Islet of Langerhans (tissue), 1 donor: ENCODE data around the gene BLTP3A.
"Not testable (repeated sequence)": the region's sequence is repeated elsewhere in the genome, so short reads cannot be mapped to it uniquely, and the experiment has no call there.

Experiments
- FAIRE-seq: peaks from one replicate; lab custom pipeline; 2011; peaks lifted over from hg19 to GRCh38; lab: Jason Lieb, UNC

BLTP3A gene

DNA sequence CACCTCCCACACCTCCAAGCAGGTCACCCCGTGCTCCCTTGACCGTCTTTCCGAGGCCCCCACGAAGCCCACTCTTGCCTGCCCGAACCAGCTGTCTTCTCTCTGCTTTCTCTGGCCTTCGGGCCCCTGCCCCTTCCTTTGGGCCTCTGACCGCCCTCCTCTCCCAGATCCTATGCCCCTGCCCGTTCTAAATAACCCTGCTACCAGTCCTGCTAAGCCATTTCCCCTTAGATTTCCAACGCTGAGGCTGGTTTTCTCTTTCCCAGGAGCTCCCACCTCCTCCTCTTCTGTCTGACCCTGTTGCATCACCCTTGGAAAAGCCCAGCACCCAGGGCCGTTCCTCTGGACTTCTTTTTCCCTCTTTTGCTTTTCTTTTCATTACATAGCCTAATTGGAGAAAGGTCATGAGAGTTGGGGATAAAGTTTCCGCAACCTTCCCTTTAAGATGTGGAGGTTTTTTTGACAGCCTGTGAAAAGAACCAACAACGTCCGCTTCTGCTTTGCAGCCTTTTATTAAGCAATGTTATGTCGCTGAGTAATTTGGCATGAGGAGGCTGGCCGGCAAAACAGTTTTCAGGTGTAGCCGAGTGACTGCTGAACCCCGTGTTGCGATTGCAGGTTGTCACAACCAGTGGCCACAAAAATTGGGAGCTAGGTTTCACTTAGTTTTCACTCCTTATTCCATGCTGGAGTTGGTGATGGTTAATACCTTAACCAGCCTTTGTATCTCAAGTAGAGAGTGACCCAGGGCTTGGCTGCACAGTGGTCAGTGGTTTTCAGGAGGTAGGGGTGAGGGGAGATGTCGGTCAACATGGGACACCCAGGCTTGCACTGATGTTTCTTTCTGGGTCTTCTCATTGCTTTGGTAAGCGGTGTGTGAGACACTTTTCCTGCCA lies 970 bp downstream of the BLTP3A start:
- no peak for FAIRE-seq

DNA sequence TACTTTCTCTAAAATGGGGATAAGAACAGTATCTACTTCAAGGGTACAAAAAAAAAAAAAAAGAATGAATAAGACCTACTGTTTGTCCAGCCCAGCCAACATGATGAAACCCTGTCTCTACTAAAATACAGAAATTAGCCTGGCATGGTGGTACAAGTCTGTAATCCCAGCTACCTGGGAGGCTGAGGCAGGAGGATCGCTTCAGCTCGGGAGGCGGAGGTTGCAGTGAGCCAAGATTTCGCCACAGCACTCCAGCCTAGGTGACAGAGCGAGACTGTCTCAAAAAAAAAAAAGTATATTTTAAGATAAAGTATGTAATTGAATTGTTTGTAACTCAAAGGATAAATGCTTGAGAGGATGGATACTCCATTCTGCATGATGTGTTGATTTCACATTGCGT lies 2.0 kb downstream of the BLTP3A start:
- FAIRE-seq = no peak

DNA sequence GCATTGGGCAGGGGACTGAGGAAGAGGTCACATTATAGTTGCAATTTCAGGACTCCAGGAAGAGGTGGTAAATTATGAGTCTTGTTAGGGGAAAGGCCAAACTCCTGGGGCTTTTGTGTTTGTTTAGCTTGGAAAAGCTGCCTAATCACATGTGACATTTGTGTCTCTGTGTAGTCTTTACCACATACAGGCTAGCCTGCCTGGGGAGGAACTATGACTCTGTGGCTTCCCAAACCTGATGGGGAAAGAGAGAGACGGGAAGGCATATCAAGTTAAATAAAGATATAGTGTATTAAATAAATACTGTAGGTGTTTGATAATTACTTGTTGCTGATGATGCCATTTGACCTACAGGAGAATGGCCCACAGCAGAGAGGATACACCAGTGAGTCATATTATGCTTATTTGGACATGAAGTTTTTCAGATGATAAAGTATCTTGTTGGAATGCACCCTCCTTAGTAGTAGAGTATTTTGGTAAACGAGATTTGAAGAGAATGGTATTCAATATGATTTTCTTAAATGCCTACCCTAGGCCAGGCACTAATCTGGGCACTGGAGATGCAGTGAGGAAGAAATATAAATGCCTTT lies 4.0 kb downstream of the BLTP3A start:
- no peak for FAIRE-seq

DNA sequence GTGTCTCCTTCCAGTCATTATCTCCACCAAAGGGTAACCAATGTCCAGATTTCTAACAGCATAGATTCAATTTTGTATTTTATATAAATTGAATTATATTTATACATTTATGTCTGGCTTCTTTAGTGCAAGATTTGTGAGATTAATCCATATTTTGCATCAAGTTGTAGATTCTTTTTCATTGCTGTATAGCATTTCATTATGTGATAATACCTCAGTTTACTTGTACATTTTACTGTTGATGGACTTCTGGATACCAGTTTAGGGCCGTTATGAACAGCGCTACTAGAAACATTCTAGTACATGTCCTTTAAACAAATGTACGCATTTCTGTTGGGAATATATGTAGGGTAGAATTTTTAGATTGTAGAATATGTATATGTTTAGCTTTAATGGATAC lies 6.2 kb downstream of the BLTP3A start:
- no peak for FAIRE-seq

DNA sequence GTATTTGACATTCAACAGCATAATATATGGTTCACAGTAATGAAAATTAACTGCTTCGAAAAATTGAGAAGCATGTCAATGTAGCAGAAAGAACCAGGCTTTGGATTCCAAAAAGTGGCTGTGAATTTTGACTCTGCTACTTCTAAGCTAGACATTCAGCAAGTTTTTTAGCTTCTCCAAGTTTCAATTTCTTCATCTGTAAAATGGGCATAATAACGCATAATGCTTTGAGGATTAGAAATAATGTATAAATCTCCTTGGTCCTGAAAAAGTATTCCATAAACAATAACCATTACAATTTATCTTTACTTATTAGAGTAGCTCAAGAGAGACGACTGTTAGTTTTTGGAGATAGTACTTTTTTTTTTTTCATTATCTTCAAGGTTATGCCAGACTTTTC lies 7.7 kb downstream of the BLTP3A start:
- no peak for FAIRE-seq

DNA sequence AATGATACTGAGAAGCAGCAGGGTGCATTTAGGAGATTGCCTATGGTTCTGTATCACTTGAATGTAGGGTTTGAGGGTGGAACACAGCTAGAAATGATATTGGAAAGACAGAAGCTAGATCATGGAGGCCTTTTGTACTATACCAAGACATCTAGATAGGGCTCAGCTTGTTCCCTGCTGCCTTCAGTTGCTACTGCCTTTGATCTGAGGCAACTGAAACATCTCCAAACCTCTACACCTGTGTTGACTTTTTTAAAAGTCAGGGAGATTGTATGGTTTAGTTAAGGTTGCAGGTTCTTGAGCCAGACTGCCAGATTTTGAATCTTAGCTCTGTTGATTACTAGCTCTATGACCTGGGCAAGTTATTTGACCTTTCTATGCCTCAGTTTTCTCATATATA lies 12.7 kb downstream of the BLTP3A start:
- FAIRE-seq = no peak

DNA sequence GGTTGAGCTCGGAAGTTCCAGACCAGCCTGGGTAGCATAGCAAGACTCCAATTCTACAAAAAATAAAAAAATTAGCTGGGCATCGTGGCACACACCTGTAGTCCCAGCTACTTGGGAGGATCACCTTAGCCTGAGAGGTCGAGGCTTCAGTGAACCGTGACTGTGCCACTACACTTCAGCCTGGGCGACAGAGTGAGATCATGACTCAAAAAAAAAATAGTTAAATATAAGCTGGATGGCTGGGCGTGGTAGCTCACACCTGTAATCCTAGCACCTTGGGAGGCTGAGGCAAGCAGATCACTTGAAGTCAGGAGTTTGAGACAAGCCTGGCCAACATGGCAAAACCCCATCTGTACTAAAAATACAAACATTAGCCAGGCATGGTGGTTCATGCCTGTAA lies 13.2 kb downstream of the BLTP3A start:
- not testable (repeated sequence) for FAIRE-seq

DNA sequence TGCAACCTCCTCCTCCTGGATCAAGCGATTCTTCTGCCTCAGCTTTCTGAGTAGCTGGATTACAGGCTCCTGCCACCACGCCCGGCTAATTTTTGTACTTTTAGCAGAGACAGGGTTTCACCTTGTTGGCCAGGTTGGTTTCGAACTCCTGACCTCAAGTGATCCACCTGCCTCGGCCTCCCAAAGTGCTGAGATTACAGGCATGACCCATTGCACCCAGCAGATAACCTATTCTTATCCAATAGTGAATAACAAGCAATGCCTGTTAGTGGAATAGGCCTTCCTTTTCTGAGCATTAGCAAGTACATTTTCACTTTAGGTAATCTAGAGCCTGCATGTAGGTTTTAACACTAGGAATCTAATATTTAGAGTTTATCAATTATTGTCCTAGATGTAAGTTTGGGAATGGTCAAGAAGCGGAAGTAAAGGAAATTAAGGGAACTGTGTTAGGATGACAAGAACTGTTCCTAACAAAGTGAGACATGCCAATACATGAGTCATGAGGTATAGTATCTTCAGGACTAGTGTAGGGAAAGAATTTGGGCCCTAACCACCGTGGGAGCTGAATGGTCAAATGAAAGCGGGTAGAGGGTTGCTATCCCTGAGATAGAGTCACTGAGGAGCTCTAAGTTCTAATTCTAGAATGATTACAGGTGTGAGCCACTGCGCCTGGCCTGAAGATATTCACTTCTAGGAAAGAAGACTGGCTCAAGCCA lies 15.0 kb downstream of the BLTP3A start:
- FAIRE-seq = no peak

DNA sequence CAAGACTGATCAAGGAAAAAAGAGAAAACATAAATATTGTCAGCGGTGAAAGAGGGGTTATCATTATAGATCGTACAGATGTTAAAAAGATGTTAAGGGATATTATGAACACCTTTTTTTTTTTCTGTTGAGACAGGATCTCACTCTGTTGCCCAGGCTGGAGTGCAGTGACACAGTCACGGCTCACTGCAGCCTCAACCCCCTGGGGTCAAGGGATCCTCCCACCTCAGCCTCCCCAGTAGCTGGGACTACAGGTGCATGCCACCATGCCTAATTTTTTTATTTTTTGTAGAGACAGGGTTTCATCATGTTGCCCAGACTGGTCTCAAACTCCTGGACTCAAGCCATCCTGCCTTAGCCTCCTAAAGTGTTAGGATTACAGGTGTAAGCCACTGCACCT lies 16.6 kb downstream of the BLTP3A start:
- FAIRE-seq = not testable (repeated sequence)

DNA sequence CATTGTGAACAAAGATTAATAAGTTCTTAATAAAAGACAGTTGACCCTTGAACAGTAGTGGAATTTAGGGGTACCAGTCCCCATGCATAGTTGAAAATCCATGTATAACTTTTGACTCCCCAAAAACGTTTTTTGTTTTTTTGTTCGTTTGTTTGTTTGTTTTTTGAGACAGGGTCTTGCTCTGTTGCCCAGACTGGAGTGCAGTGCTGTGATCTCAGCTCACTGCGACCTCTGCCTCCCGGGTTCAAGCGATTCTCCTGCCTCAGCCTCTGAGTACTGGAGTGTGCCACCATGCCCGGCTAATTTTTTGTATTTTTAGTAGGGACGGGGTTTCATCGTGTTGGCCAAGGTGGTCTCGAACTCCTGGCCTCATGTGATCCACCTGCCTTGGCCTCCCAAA lies 17.5 kb downstream of the BLTP3A start:
- not testable (repeated sequence) for FAIRE-seq

DNA sequence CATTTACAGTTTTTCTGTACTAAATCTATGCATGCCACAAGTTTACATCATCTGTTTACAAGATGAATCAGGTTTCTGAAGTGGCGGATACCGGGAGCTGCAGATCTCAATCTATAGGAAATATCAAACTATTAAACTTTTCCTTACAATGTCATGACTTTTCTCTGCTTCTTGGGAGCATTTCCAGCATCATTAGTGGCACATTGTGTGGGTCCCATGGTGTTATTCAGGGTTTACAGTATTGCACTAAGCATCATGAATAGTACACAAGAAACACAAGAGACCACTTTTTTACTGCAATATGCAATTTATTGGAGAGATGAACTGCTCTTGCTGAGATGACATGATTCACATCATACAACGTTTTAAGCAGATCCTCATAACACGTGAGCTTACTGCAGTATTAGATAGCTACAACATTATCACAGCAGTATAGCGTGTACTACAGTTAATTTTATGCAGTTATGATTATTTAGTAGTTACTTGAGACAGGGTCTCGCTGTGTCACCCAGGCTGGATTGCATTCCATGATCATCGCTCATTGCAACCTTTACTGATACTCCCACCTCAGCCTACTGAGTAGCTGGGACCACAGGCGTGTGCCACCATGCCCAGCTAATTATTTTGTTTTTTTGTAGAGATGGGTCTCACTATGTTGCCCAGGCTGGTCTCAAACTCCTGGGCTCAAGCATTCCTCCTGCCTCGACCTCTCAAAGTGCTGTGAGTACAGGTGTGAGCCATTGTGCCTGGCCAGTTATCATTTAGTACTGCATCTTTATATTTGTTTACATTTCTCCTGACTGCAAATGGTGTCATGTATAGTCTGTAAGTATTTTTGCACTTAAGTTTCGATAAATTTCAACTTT lies 18.4 kb downstream of the BLTP3A start:
- no peak for FAIRE-seq

DNA sequence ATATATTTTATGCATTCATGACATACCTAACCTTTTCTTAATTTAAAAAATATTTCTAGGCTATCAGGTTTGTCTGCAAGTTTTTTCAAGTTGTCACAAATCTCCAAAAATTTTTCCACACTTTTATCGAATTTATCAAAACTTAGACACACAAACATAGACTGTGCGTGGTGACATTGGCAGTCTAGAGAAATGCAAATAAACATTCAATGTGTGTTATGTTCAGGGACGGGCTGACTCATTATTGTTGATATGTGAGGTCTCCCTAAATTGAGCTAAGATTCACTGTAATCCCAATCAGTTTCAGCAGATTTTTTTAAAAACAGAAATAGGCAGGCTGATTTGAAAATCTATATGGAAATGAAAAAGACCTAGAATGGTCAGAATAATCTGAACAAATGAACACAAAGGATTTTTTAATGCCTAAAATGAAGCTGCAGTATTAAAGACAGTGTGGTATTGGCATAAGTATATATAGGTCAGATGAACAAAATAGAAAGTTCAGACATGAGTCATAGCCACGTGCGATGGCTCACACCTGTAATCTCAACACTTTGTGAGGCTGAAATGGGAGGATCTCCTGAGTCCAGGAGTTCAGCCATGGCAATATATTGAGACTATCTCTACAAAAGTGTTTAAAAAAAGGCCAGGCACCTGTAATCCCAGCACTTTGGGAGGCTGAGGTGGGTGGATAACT lies 19.2 kb downstream of the BLTP3A start:
- no peak for FAIRE-seq

DNA sequence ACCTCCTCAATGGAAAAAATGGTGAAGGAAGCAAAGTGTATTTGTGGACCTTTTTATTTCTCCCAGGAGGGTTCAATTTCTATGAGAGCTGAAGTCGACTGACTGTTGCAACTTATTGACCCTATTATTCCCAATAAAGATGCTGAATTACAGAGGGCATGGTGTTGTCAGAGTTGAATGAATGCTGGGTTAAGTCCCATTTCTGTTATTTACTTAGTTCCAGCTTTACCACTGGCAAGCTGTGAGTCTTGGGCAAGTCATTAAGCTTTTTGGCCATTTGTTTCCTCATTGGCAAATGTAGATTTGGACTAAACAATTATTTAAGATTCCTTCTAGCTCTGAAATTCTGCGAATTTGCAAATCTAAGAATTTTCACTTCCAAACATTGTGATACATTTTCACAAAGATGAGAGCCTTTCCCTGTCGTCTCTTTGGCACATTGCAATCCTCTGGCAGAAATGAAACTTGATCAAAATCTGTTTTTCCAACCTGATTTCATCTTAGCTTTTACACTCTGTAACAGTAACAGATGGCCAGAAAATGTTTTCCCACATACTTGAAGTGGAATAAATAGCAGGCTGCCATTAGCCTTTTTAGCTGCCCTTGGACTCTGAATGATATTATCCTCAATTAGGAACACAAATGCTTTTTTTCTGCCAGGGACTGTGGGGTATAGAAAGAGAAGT lies 21.3 kb downstream of the BLTP3A start:
- FAIRE-seq = peak; percentile 13

DNA sequence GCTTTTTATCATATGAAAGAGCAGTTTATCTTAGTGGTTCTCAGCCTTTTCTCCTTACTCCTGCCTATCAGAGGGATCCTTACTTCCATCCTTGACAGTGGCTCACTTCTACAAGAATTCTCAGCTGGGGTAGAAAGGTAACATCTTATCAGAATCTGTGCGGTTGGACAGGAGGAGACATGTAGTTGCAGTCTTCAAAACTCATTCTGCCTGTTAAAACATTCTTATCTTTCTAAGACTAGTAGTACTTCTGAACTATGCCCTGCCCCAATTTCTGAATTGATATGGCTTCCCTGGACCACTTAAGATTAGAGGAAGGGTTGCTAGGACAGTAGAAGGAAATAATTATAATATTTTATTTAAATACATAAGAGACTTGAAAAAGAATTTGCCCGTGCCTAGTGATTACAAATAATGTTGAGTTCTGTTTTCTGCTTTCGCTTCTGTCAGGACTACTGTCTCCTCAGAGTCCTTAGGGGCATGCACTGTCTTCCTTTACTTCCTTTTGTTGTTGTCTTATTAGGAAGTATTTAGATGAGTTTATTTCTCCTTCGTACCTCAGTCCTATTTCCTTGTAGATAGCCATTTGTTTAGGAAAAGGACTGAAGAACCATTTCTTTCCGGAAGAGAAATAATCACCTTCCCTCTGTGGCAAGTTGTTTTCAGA lies 24.9 kb downstream of the BLTP3A start:
- FAIRE-seq = no peak

DNA sequence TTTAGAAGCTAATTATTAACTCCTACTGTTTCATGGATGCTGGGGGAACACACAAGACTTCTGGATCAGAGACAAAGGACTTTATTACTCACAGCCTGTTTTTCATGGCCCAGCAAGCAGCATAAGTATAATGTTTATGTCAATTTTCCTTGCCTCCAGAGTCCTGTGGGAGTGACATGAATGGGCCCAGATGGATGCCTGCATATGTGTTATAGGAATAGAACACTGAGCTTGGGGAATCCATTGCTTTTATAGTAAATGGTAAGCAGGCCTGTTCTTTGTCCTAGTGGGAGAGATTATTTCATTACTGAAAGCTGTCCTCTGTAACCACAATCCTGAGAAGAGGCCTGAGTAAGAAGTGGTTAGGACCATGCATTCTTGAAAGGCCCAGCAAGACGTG lies 25.6 kb downstream of the BLTP3A start:
- FAIRE-seq = no peak

DNA sequence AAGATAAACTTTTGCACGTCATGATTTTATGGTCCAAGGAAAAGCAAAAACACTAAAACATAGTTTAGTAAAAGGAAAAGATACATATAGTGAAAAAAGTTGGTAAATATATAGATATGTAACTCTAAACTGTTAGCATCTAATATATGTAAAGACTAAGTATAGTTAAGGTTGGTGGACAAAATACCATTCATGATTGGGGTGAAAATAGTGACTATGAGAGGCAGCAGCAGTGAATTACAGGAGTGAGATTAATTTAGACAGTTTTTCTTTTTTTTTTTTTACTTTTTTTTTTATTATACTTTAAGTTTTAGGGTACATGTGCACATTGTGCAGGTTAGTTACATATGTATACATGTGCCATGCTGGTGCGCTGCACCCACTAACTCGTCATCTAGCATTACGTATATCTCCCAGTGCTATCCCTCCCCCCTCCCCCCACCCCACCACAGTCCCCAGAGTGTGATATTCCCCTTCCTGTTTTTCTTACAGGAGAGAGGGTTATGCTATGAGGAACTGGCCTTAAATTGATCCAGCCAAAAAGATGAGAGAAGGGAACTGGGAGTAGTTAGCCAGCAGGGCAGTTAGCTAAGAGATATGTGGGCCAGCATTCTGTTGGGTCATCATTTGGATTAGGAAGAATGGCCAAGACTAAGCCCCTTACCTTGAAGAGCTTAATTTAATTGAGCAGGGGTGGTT lies 27.1 kb downstream of the BLTP3A start:
- not testable (repeated sequence) for FAIRE-seq

DNA sequence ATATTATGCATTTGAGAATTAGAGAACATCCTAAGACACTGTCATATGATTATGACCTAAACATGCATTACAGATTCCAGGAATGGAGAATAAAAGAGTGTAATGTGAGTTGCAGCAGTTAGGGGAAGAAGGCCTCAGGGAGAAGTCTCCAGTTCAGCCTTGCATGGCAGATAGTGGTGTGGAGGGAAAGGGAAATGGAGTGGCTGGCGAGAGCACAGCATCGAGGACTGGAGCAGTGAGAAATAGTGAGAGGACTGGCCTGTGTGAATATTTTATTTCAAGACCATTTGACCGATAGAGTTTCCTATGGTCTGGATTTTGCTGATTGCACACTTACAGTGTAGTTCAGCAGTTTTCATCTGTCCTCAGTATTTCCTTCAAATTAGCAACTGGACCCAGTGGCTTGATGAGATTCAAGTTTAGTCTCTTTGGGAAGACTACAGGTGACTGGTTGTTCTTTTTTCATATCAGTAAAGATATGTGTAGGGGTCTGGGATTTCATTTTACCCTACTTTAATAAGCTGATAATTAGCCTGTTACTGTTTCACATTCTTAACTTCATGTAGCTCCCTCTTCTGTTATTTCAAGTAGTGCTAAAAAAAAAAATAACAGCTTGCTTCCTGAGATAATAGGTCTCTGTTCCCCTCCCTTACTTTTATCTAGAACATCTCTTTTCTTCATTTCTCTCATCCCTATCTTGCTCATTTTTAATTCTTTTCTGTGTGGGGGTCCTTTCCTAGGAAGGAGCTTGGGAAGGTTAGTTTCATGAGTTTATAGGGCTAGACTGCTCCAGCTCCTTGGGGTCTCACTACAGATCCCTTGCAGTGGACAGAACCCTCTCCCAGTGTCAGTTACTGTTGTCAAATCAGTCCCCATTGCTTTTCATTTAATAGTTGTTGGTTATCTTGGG lies 27.9 kb downstream of the BLTP3A start:
- no peak for FAIRE-seq

DNA sequence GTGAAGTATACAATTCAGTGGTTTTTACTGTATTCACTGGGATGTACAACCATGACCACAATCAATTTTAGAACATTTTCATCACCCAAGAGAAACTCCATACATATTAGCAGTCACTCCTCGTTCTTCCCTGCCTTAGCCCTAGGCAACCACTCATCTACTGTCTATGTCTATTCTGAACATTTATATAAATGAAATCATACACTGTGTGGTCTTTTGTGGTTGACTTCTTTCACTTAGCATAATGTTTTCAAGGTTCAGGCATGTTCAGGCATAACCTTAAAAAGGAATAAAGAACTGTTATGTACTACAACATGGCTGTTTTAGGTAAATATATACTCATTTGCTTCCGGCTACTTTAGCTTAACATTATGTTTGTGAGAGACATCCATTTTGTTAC lies 37.3 kb downstream of the BLTP3A start:
- no peak for FAIRE-seq

DNA sequence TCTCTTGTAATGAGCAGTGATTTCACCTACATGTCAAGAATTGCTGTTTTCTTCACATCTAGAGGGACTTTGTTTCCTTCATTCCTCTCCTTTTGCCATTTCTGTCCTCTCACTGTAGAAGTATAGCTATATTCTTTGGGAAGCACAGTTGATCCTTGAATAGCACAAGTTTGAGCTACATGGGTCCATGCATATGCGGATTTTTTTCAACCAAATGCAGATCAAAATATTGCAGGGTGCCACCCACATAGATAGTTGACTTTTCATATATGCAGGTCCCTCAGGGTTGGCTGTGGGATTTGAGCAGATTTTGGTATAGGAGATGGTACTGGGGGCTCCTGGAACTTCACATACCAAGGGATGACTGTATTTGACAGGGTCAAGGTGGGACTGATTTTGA lies 41.1 kb downstream of the BLTP3A start:
- no peak for FAIRE-seq
